Lower leg skin (tissue), 4 donors: Measurements from ENCODE around the gene TRIM50. TPM values are rescaled to one million over a fixed set of nuclear protein-coding genes. Genes with fewer than 3 reads are reported as not detected.
"Not testable (repeated sequence)": the region's sequence is repeated elsewhere in the genome, so short reads cannot be mapped to it uniquely, and the experiment has no call there.

Source experiments
- DNase-seq, 2 donors: peaks; one replicate each; pipeline ENCODE4 v3.0.0-alpha.2; 2019; ENCODE audit warnings: low spot score in 2 of 2
- H3K4me3 ChIP-seq: fragments of 200-600 bp; sonication (generic); 2 replicates; pipeline ENCODE4 v1.5.1; 2017; ENCODE audit warnings: mild to moderate bottlenecking, low read depth; ENCODE audit not compliant: poor library complexity, severe bottlenecking
- CTCF ChIP-seq, 3 donors: fragments of 450-650 bp; IDR thresholded peaks; one replicate each; pipeline ENCODE4 v1.5.1; 2016; ENCODE audit warnings: antibody characterized with exemption in 3 of 3, mild to moderate bottlenecking in 3 of 3, moderate library complexity in 2 of 3
- POLR2A ChIP-seq, 2 donors: fragments of 450-650 bp; IDR thresholded peaks; one replicate each; pipeline ENCODE4 v1.6.1; 2016 to 2017; ENCODE audit warnings: antibody characterized with exemption in 2 of 2, mild to moderate bottlenecking in 1 of 2, moderate library complexity in 1 of 2
- WGBS, 2 donors: methylation state at CpG; one replicate each; pipeline ENCODE4 v1.1.5; 2018; 5-methylcytosine and 5-hydroxymethylcytosine counted together
- intact Hi-C: fragments of 100-400 bp; cut with DNase I; formaldehyde crosslinking; loops from one replicate; pipeline ENCODE4 v1.15.0; 2023; ENCODE audit warnings: low total_unique reads
- total RNA-seq, 4 donors: library from RNA; depleted of rRNA; stranded (reverse); fragments of >200 nt; gene quantifications; one replicate each; pipeline ENCODE4 v1.1.0, GENCODE V29; 2016

TRIM50 gene
- total RNA-seq, 4 donors from 2014 or later: 0.39 TPM; not detected in 3

DNA sequence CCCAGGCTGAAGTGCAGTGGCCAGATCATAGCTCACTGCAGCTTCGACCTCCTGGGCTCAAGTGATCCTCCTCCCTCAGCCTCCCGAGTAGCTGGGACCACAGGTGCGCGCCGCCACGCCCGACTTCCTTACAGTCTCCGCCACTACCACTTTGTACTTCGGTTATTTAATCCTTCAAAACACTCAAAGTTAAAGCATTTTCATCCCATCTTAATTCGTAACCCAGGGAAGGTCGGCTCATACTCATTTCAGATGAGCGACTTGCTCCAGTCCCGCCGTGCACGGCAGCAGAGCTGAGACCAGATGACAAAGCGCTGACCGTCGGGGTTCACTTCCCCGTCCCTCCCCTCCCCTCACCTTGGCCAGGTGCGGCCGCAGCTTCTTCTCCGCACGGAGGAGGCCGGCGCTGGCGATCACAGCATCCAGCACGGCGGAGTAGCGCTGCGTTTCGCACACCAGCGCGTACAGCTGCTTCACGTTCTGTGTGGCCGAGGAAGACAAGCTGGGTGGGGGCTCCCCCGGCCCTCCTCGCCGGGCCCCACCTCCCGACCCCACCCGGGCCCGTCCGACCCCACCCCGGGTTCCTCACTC, 19.7 kb downstream of the TRIM50 start:
- peak overlapping the region; percentile 68 for H3K4me3 ChIP-seq
- 17 to 19% methylated on average over 24 to 34 of the region's 43 CpGs for WGBS, 2 donors
- no peak for DNase-seq
- intact Hi-C loops: no loop called here
- TF ChIP-seq POLR2A (IDR thresholded peaks at IDR 0.05): no peak
- TF ChIP-seq CTCF (IDR thresholded peaks at IDR 0.05): no peak

DNA sequence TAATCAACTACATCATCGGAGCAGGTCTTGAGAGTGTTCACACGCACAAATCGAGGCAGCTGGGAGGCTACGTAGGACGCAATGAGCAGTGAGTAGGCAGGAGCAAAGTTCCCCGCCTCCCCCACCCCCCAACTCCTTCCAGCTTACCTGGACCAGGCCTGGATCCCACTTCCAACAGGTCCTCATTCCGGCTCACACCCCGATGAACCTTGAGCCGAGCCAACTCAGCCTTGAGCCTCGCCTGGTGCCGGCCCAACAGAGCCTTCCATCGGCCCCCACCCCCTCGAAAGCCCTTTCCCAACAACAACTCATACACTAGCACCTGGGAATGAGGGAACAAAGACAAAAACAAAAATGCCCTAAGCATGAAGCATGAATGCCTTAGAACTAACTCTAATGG, 20.4 kb downstream of the TRIM50 start:
- no peak for TF ChIP-seq POLR2A (IDR thresholded peaks at IDR 0.05)
- WGBS, 2 donors: 93% methylated on average over 13 of the region's 13 CpGs
- H3K4me3 ChIP-seq: no peak overlapping the region
- intact Hi-C loops: no loop called here
- DNase-seq: no peak

DNA sequence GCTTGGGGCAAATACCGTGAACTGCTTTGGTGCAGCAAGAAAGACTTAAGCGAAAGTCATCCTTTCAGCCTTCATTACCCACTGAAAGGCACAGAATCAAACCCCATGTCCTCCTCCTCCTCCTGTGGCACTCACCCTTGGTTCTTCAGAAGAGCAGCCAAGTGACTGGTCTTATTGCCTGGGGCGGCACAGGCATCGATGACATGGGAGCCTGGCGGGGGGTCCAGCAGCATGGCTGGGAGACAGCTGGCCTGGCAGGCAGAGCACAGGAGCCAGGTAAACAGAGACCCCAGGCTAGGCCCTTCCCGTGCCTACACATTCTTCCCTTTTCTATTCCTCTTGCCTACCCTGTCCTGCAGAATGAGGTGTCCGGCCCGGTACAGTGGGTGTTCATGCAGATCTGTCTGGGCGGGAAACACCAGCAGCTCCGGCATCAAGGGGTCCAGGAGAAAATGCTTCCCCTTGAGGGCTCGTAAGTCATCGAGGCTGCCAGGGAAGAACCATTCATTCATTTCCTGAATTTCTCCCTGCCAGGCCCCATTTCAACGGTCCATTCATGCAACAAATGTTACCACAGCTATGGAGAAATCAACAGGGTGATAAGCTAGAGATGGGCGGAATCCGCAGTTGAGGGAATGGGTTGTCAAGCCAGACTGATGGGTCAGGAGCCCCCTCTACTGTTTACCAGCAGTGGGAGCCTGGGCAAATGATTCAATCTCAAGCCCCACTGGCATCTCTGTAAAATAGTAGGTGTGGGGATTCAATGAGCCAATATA, 23.1 kb downstream of the TRIM50 start:
- intact Hi-C loops, H3K4me3 ChIP-seq: not testable (repeated sequence)
- peak in 1 of 2 donors; percentile 42 for DNase-seq
- WGBS, 2 donors: 84 to 85% methylated on average over 9 to 11 of the region's 15 CpGs

DNA sequence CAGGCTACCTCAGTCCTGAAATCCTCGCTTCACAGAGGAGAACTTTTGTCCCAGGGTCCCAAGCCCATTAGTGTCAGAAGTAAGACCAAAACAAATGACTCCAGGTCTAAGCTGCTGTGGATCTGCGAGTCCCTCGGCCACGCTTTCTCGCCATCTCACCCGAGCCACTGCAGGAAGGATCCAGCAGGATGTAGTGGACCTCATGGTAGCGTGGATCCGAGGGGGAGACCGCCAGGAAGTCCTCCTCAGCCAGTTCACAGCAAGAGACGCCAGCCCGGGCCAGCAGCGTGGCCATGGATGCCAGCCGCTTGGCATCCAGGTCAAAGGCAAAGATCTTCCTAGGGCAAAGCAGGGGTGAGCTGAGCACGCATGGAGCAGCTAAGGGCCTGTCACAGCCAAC, 23.8 kb downstream of the TRIM50 start:
- no peak overlapping the region for H3K4me3 ChIP-seq
- peak in 1 of 2 donors; percentile 70 for DNase-seq
- TF ChIP-seq CTCF (IDR thresholded peaks at IDR 0.05) (no peak), POLR2A (IDR thresholded peaks at IDR 0.05) (no peak)
- intact Hi-C loops: no loop called here
- WGBS, 2 donors: 92 to 93% methylated on average over 13 of the region's 14 CpGs

- 71 to 81% methylated on average over 22 to 26 of the region's 26 CpGs for WGBS, 2 donors
- intact Hi-C loops: no loop called here
Observed at GRCh38 chr7:73303546-73303945, 24.3 kb downstream of the TRIM50 start.

DNA sequence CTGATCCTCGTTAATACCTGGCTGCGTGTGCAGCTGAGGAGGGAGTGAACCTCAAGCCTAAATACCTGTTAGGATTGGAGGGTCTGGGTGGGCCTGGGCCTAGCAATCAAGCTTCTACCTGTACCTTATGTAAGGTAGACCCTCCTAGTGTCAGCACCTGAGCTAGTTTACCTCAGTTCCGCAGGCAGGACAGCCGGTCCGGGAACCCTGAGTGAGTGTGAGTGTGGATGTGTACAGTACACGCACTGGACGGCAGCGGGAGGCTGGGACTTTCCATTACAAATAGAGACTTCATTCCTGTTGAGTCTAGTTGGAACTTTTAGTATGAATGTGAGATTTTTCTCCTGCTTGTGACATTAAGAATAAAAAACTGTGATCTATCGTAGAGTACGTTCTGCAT, 25.0 kb downstream of the TRIM50 start:
- intact Hi-C loops: not testable (repeated sequence)
- 94 to 95% methylated on average over 8 to 9 of the region's 10 CpGs for WGBS, 2 donors
- peak in 1 of 2 donors; percentile 50 for DNase-seq

More at GRCh38 chr7:73303546-73303945, 24.3 kb downstream of the TRIM50 start:
- DNase-seq: peak in 1 of 2 donors; percentile 66
- TF ChIP-seq CTCF (IDR thresholded peaks at IDR 0.05) (no peak), POLR2A (IDR thresholded peaks at IDR 0.05) (no peak)
- H3K4me3 ChIP-seq: no peak overlapping the region

GRCh38 chr7:73301108-73301507, 26.8 kb downstream of the TRIM50 start:
- H3K4me3 ChIP-seq, intact Hi-C loops: not testable (repeated sequence)
- peak in 1 of 2 donors; percentile 32 for DNase-seq
- WGBS, 2 donors: 84 to 92% methylated on average over 6 to 8 of the region's 14 CpGs

More for the DNA sequence above, 25.0 kb downstream of the TRIM50 start:
- H3K4me3 ChIP-seq: not testable (repeated sequence)

GRCh38 chr7:73299812-73300211, 28.1 kb downstream of the TRIM50 start:
- not testable (repeated sequence) for H3K4me3 ChIP-seq
- 20 to 37% methylated on average over 6 of the region's 12 CpGs for WGBS, 2 donors

GRCh38 chr7:73297706-73298105, 30.2 kb downstream of the TRIM50 start:
- H3K4me3 ChIP-seq, intact Hi-C loops: not testable (repeated sequence)
- WGBS, 2 donors: 98% methylated on average over 9 to 12 of the region's 27 CpGs
- DNase-seq: peak in 1 of 2 donors; percentile 12

More at GRCh38 chr7:73299812-73300211, 28.1 kb downstream of the TRIM50 start:
- DNase-seq: peak in 1 of 2 donors; percentile 40
- intact Hi-C loops: not testable (repeated sequence)

GRCh38 chr7:73297235-73297634, 30.6 kb downstream of the TRIM50 start:
- H3K4me3 ChIP-seq, DNase-seq, intact Hi-C loops: not testable (repeated sequence)
- WGBS, 2 donors: no CpG with 5 or more reads among the region's 13 CpGs

- 49 to 77% methylated on average over 3 to 4 of the region's 5 CpGs for WGBS, 2 donors
- H3K4me3 ChIP-seq, DNase-seq, intact Hi-C loops: not testable (repeated sequence)
Observed at GRCh38 chr7:73277210-73277609, 50.7 kb downstream of the TRIM50 start.

DNA sequence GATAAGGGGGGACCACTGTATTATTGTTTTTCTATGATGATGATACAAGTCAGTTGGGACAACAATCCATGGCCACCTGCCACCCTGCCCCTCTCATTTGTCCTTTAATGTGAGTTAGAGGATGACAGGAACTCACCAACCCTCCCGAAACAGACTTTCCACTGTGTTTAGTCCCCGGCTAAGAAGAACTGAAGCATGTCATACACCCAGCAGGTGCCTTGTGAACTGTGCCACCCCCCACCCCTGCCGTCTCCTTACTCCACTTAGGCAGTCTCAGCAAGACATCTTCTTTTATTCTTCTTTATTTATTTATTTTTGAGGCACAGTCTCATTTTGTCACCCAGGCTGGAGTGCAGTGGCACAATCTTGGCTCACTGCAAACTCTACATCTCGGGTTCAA, 60.1 kb downstream of the TRIM50 start:
- WGBS, 2 donors: 91 to 93% methylated on average over 4 of the region's 4 CpGs
- intact Hi-C loops, DNase-seq, H3K4me3 ChIP-seq: not testable (repeated sequence)
